SK-N-SH (cell line): ENCODE data around the gene TOMM22. TPM values are rescaled to one million over a fixed set of nuclear protein-coding genes. Genes with fewer than 3 reads are reported as not detected.

ENCODE experiments used
- CTCF ChIA-PET: fragments of 300-600, 350-600 bp; formaldehyde crosslinking; extraction: SDS; loops from one replicate; lab custom pipeline; 2021; lab: Yijun Ruan, JAX
- POLR2A ChIA-PET: fragments of 350-600 bp; sonication (Branson Sonifier 250); formaldehyde crosslinking; extraction: SDS; loops from one replicate; lab custom pipeline; 2020; ENCODE audit warnings: antibody characterized with exemption, inconsistent platforms; lab: Yijun Ruan, JAX
- DNase-seq: peaks from one replicate; pipeline ENCODE4 v3.0.0; 2012
- H2AFZ ChIP-seq: fragments of 200-600 bp; sonication (generic); 2 replicates; pipeline ENCODE4 v1.8.1; 2016; ENCODE audit warnings: antibody characterized with exemption, mild to moderate bottlenecking, low read depth
- H3F3A ChIP-seq: fragments of 200-600 bp; sonication (generic); replicated peaks from 2 replicates; pipeline ENCODE3; 2016; ENCODE audit warnings: antibody characterized with exemption, mild to moderate bottlenecking; ENCODE audit not compliant: insufficient read depth
- H3K27ac ChIP-seq, 2 experiments: fragments of 200-500 bp in 1 of 2; fragments of 200-600 bp in 1 of 2; sonication (Bioruptor generic) in 1 of 2; sonication (generic), shearing (Covaris generic) in 1 of 2; 2 replicates each; pipeline versions ENCODE4 v1.5.1 to v1.6.1; 2014 to 2016; ENCODE audit warnings: low read depth in 2 of 2, inconsistent platforms in 1 of 2, low read length in 1 of 2, mild to moderate bottlenecking in 1 of 2, mixed read lengths in 1 of 2
- H3K27me3 ChIP-seq: fragments of 200-600 bp; sonication (generic), shearing (Covaris generic); 2 replicates; pipeline ENCODE4 v1.6.1; 2016; ENCODE audit warnings: mixed run types; ENCODE audit not compliant: insufficient read depth
- H3K36me3 ChIP-seq, 2 experiments: fragments of 200-500 bp in 1 of 2; fragments of 200-600 bp in 1 of 2; sonication (Bioruptor generic) in 1 of 2; sonication (generic) in 1 of 2; replicated peaks in 1 of 2; 2 replicates each; pipeline versions ENCODE3 to v1.5.1; 2014 to 2016; ENCODE audit warnings: low read length in 1 of 2, mild to moderate bottlenecking in 1 of 2; ENCODE audit not compliant: insufficient read depth in 2 of 2, control insufficient read depth in 1 of 2
- H3K4me1 ChIP-seq, 2 experiments: fragments of 200-500 bp in 1 of 2; fragments of 200-600 bp in 1 of 2; sonication (Bioruptor generic) in 1 of 2; sonication (generic), shearing (Covaris generic) in 1 of 2; 2 replicates each; pipeline versions ENCODE4 v1.5.1 to v1.6.1; 2014 to 2016; ENCODE audit warnings: low read depth in 1 of 2, low read length in 1 of 2, mixed run types in 1 of 2; ENCODE audit not compliant: insufficient read depth in 2 of 2, control insufficient read depth in 1 of 2
- H3K4me2 ChIP-seq: fragments of 200-600 bp; sonication (generic), shearing (Covaris generic); 2 replicates; pipeline ENCODE4 v1.6.1; 2017; ENCODE audit warnings: mixed run types
- H3K4me3 ChIP-seq, 2 experiments: fragments of 200-500 bp in 1 of 2; fragments of 200-600 bp in 1 of 2; sonication (Bioruptor generic) in 1 of 2; sonication (generic), shearing (Covaris generic) in 1 of 2; 2 replicates each; pipeline versions ENCODE4 v1.5.1 to v1.8.1; 2014 to 2016; ENCODE audit warnings: low read depth in 2 of 2, inconsistent platforms in 1 of 2, low read length in 1 of 2, mild to moderate bottlenecking in 1 of 2, mixed read lengths in 1 of 2, moderate library complexity in 1 of 2
- H3K79me2 ChIP-seq: fragments of 200-600 bp; sonication (generic); 2 replicates; pipeline ENCODE4 v1.8.1; 2017; ENCODE audit warnings: mild to moderate bottlenecking; ENCODE audit not compliant: insufficient read depth
- H3K9ac ChIP-seq: fragments of 200-600 bp; sonication (generic); 2 replicates; pipeline ENCODE4 v1.6.1; 2017; ENCODE audit warnings: mixed run types
- H3K9me2 ChIP-seq: fragments of 200-600 bp; sonication (generic); 2 replicates; pipeline ENCODE4 v1.6.1; 2017; ENCODE audit warnings: mixed run types
- H3K9me3 ChIP-seq: fragments of 200-600 bp; sonication (generic); 2 replicates; pipeline ENCODE4 v1.6.1; 2017; ENCODE audit warnings: mixed run types, mild to moderate bottlenecking, moderate library complexity
- H4K20me1 ChIP-seq: fragments of 200-600 bp; sonication (generic); 2 replicates; pipeline ENCODE4 v1.6.1; 2017; ENCODE audit warnings: mild to moderate bottlenecking, mixed run types; ENCODE audit not compliant: insufficient read depth
- CHD2 ChIP-seq: fragments of 150-350 bp; IDR thresholded peaks from 2 replicates; pipeline ENCODE4 v1.6.1; 2018; ENCODE audit warnings: low read length; ENCODE audit not compliant: partially characterized antibody
- ELF1 ChIP-seq: IDR thresholded peaks from 2 replicates; pipeline ENCODE4 v1.4.0; 2012
- FOXJ3 ChIP-seq: sonication (generic); formaldehyde crosslinking; IDR thresholded peaks from 2 replicates; pipeline ENCODE4 v1.5.1; 2020; ENCODE audit warnings: mild to moderate bottlenecking, missing genetic modification reagents
- FOXM1 ChIP-seq: IDR thresholded peaks from 2 replicates; pipeline ENCODE4 v1.4.0; 2012; ENCODE audit warnings: low read depth, mild to moderate bottlenecking
- GABPA ChIP-seq: IDR thresholded peaks from 2 replicates; pipeline ENCODE4 v1.4.0; 2012; ENCODE audit warnings: low read depth, mild to moderate bottlenecking
- GATA2 ChIP-seq: sonication (generic); formaldehyde crosslinking; IDR thresholded peaks from 2 replicates; pipeline ENCODE4 v1.5.0; 2020; ENCODE audit warnings: mild to moderate bottlenecking, missing genetic modification reagents
- JUND ChIP-seq: IDR thresholded peaks from 2 replicates; pipeline ENCODE4 v1.4.0; 2012
- MXI1 ChIP-seq: IDR thresholded peaks from 2 replicates; pipeline ENCODE4 v1.6.1; 2012; ENCODE audit warnings: mild to moderate bottlenecking, low read depth, low read length, improper control_type of control experiment
- POLR2AphosphoS5 ChIP-seq: IDR thresholded peaks from 2 replicates; pipeline ENCODE4 v1.6.1; 2012; ENCODE audit warnings: low read depth, low read length
- RCOR1 ChIP-seq: fragments of 150-350 bp; IDR thresholded peaks from 2 replicates; pipeline ENCODE4 v1.6.1; 2017; ENCODE audit warnings: antibody characterized with exemption, low read length
- SIN3A ChIP-seq: IDR thresholded peaks from 2 replicates; pipeline ENCODE4 v1.6.1; 2012; ENCODE audit warnings: low read depth, mild to moderate bottlenecking, low read length, moderate library complexity, borderline replicate concordance
- SMC3 ChIP-seq: IDR thresholded peaks from 2 replicates; pipeline ENCODE4 v1.6.1; 2012; ENCODE audit warnings: low read depth, low read length, improper control_type of control experiment
- TEAD4 ChIP-seq: IDR thresholded peaks from 2 replicates; pipeline ENCODE4 v1.4.0; 2012; ENCODE audit warnings: mild to moderate bottlenecking, borderline replicate concordance; ENCODE audit not compliant: insufficient read depth
- WGBS: methylation state at CpG from one replicate; pipeline ENCODE4 v1.1.6; 2017; ENCODE audit warnings: low lambda C conversion rate; 5-methylcytosine and 5-hydroxymethylcytosine counted together
- polyA plus RNA-seq, 3 experiments: library from polyadenylated mRNA; depleted of rRNA; stranded (reverse); fragments of >200 nt; gene quantifications; 2 replicates each; pipeline ENCODE4 v1.2.3, GENCODE V29; 2012
- TF ChIP-seq, protein P1 (sequence below): IDR thresholded peaks from 2 replicates; pipeline ENCODE4 v1.4.0; 2012; ENCODE audit warnings: low read depth, borderline replicate concordance
- TF ChIP-seq, protein P2 (sequence below): IDR thresholded peaks from 2 replicates; pipeline ENCODE4; 2012
- TF ChIP-seq, protein P3 (sequence below): fragments of 150-350 bp; IDR thresholded peaks from 2 replicates; pipeline ENCODE4 v1.6.1; 2016; ENCODE audit warnings: mild to moderate bottlenecking, low read depth, low read length
- TF ChIP-seq, protein P4 (sequence below): IDR thresholded peaks from 2 replicates; pipeline ENCODE4 v1.4.0; 2012; ENCODE audit warnings: low read depth
- TF ChIP-seq, protein P5 (sequence below): fragments of 200-600 bp; sonication (generic); IDR thresholded peaks from 2 replicates; pipeline ENCODE4 v1.6.1; 2017; ENCODE audit warnings: antibody characterized with exemption, mild to moderate bottlenecking, moderate library complexity

The TOMM22 gene
- polyA plus RNA-seq, 1 of the 3 experiments (the other 2 are of a cell fraction), result 33.1 TPM

DNA sequence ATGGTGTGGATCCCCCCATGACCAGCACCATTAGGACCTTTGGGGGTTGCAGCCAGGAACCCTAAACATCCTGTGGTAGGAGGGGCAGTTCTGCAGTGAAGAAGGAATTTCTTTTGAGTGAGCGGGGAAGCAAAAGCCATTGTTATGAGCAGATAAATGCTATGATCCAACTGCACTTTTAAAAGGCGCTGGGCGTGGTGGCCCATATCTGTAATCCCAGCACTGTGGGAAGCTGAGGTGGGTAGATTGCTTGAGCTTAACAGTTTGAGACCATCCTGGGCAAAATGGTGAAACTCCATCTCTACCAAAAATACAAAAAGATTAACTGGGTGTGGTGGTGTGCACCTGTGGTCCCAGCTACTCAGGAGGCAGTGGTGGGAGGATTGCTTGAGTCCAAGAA, 5.9 kb upstream of the TOMM22 start:
- ChIA-PET POLR2A (no interaction called here), CTCF (no interaction called here)
- H3K36me3 ChIP-seq, result peaks cover 0 to 3% of the 10 kb centered on the region in 2 experiments
- no peak for DNase-seq
- no peak overlapping the region for H3K4me2 ChIP-seq
- H4K20me1 ChIP-seq, result no peaks in the 10 kb centered on the region
- no peak overlapping the region for H3K9ac ChIP-seq
- no peaks in the 10 kb centered on the region for H3K79me2 ChIP-seq
- no peaks in the 10 kb centered on the region for H3K4me1 ChIP-seq
- H3K27me3 ChIP-seq, result no peaks in the 10 kb centered on the region
- 96% methylated on average over 3 of the region's 3 CpGs for WGBS
- H2AFZ ChIP-seq, result no peak overlapping the region
- TF ChIP-seq, protein P1, sequence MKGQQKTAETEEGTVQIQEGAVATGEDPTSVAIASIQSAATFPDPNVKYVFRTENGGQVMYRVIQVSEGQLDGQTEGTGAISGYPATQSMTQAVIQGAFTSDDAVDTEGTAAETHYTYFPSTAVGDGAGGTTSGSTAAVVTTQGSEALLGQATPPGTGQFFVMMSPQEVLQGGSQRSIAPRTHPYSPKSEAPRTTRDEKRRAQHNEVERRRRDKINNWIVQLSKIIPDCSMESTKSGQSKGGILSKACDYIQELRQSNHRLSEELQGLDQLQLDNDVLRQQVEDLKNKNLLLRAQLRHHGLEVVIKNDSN, result no peak
- TF ChIP-seq, protein P2, sequence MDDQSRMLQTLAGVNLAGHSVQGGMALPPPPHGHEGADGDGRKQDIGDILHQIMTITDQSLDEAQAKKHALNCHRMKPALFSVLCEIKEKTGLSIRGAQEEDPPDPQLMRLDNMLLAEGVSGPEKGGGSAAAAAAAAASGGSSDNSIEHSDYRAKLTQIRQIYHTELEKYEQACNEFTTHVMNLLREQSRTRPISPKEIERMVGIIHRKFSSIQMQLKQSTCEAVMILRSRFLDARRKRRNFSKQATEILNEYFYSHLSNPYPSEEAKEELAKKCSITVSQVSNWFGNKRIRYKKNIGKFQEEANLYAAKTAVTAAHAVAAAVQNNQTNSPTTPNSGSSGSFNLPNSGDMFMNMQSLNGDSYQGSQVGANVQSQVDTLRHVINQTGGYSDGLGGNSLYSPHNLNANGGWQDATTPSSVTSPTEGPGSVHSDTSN, result no peak
- TF ChIP-seq SIN3A, result no peak
- TF ChIP-seq MXI1, result no peak
- no peak for TF ChIP-seq SMC3
- no peak for TF ChIP-seq POLR2AphosphoS5
- TF ChIP-seq CHD2, result no peak
- TF ChIP-seq FOXM1, result no peak
- TF ChIP-seq JUND, result no peak
- TF ChIP-seq GABPA, result no peak
- TF ChIP-seq, protein P3, sequence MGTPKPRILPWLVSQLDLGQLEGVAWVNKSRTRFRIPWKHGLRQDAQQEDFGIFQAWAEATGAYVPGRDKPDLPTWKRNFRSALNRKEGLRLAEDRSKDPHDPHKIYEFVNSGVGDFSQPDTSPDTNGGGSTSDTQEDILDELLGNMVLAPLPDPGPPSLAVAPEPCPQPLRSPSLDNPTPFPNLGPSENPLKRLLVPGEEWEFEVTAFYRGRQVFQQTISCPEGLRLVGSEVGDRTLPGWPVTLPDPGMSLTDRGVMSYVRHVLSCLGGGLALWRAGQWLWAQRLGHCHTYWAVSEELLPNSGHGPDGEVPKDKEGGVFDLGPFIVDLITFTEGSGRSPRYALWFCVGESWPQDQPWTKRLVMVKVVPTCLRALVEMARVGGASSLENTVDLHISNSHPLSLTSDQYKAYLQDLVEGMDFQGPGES, result no peak
- no peak for TF ChIP-seq ELF1
- TF ChIP-seq, protein P4, sequence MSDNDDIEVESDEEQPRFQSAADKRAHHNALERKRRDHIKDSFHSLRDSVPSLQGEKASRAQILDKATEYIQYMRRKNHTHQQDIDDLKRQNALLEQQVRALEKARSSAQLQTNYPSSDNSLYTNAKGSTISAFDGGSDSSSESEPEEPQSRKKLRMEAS, result no peak
- TF ChIP-seq RCOR1, result no peak
- no peak for TF ChIP-seq TEAD4
- no peak overlapping the region for H3K4me3 ChIP-seq
- no peak overlapping the region for H3K27ac ChIP-seq
- no peaks in the 10 kb centered on the region for H3K9me2 ChIP-seq
- H3F3A ChIP-seq, result no peaks in the 10 kb centered on the region
- no peaks in the 10 kb centered on the region for H3K9me3 ChIP-seq

DNA sequence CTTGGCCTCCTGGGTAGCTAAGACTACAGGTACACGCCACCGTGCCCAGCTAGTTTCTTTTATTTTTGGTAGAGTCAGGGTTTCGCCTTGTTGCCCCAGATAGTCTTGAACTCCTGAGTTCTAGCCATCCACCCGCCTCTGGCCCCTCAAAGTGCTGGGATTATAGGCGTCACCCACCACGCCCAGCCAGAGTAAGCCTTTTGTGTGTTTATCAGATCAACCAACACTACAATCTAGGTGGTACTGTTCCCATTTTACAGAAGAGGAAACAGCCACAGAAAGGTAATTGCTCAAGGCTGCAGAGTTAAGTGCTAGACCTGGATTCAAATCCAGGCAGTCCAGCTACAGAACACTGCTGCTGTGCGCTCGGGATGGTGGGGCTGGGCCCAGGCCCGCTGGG, 3.1 kb downstream of the TOMM22 start:
- Histone ChIP-seq H2AFZ (no peak overlapping the region), H3K9ac (no peak overlapping the region), H3K4me3 (no peak overlapping the region), H3K27ac (no peak overlapping the region), H3K9me2 (no peaks in the 10 kb centered on the region), H4K20me1 (no peaks in the 10 kb centered on the region), H3K9me3 (no peaks in the 10 kb centered on the region), H3K4me1 (no peaks in the 10 kb centered on the region; a peak in 1 of 4 replicates), H3K36me3 (peaks cover 0 to 26% of the 10 kb centered on the region in 2 experiments), H3K79me2 (peaks cover 15% of the 10 kb centered on the region)
- no peak for DNase-seq
- WGBS, result 95% methylated on average over 8 of the region's 9 CpGs
- CTCF ChIA-PET, result no interaction called here
- POLR2A ChIA-PET, result no interaction called here
- no peak for TF ChIP-seq FOXJ3 (CRISPR knock-in tag)
- no peak for TF ChIP-seq ELF1
- TF ChIP-seq, protein P3, result no peak
- TF ChIP-seq GATA2, result no peak
- TF ChIP-seq, protein P5, sequence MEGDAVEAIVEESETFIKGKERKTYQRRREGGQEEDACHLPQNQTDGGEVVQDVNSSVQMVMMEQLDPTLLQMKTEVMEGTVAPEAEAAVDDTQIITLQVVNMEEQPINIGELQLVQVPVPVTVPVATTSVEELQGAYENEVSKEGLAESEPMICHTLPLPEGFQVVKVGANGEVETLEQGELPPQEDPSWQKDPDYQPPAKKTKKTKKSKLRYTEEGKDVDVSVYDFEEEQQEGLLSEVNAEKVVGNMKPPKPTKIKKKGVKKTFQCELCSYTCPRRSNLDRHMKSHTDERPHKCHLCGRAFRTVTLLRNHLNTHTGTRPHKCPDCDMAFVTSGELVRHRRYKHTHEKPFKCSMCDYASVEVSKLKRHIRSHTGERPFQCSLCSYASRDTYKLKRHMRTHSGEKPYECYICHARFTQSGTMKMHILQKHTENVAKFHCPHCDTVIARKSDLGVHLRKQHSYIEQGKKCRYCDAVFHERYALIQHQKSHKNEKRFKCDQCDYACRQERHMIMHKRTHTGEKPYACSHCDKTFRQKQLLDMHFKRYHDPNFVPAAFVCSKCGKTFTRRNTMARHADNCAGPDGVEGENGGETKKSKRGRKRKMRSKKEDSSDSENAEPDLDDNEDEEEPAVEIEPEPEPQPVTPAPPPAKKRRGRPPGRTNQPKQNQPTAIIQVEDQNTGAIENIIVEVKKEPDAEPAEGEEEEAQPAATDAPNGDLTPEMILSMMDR, result no peak
- no peak for TF ChIP-seq POLR2AphosphoS5
- TF ChIP-seq, all 33 proteins: peak for 0
- Histone ChIP-seq H3K27me3 (no peaks in the 10 kb centered on the region), H3K4me2 (no peak overlapping the region), H3F3A (no peaks in the 10 kb centered on the region)
